ENCODE measurements around the gene ATP9A.
"Not testable (repeated sequence)": the region's sequence is repeated elsewhere in the genome, so short reads cannot be mapped to it uniquely, and the experiment has no call there.

The ATP9A gene

DNA sequence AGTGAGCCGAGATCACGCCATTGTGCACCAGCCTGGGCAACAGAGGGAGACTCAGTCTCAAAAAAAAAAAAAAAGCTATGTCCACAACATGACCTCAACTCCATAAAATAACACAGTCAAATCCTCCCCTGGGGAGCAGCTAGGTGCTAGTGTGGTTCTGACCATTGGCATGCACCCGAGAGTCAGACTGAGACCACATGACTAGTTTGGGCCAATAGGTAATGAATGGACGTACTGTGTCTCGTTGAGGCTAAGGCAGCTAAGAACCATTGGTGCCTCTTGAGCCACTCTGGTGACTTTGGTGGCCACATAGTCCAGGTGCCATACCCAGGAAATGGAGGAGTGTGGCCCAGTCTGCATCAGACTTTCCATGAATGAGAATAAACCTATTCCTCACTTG lies 40.3 kb downstream of the ATP9A start:
- no peak for DNase-seq (ENCODE audit: low read depth)

DNA sequence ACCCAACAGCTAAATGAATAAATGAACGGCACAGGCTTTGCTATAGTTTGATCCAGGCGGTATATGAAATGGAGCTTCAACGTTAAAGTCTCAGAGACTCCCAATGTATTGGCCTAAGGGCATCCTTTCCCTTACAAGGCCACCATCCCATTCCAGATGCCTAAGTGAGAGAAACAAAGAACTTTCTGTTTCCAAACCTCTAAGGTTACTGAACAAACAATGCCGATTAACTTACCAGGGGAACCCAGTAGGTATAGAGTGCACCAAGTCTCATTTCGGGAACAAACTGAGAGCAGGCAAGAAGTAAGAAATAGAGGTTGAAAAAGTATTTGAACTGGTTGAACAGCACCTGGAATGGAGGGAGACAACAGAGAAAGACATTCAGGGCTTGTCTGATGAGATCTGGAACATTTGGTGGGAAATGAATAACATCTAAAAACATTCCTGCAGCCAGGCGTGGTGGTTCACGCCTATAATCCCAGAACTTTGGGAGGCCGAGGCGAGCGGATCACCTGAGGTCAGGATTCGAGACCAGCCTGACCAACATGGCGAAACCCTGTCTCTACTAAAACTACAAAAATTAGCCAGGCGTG lies 42.5 kb downstream of the ATP9A start:
- DNase-seq (ENCODE audit: low read depth), result no peak

DNA sequence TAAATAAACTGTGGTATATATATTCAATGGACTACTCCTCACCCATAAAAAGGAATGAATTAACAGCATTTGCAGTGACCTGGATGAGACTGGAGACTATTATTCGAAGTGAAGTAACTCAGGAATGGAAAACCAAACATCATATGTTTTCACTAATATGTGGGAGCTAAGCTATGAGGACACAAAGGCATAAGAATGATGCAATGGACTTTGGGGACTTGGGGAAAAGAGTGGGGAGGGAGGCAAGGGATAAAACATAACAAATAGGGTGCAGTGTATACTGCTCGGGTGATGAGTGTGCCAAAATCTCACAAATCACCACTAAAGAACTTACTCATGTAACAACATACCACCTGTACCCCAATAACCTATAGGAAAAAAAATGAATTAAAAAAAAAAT lies 45.2 kb downstream of the ATP9A start:
- not testable (repeated sequence) for DNase-seq (ENCODE audit: low read depth)

DNA sequence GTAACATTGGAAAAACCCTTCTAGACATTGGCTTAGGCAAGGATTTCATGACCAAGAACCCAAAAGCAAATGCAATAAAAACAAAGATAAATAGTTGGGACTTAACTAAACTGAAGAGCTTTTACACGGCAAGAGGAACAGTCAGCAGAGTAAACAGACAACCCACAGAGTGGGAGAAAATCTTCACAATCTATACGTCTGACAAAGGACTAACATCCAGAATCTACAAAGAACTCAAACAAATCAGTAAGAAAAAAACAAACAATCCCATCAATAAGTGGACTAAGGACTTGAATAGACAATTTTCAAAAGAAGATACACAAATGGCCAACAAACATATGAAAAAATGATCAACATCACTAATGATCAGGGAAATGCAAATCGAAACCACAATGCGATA lies 45.9 kb downstream of the ATP9A start:
- DNase-seq (ENCODE audit: low read depth), result not testable (repeated sequence)

DNA sequence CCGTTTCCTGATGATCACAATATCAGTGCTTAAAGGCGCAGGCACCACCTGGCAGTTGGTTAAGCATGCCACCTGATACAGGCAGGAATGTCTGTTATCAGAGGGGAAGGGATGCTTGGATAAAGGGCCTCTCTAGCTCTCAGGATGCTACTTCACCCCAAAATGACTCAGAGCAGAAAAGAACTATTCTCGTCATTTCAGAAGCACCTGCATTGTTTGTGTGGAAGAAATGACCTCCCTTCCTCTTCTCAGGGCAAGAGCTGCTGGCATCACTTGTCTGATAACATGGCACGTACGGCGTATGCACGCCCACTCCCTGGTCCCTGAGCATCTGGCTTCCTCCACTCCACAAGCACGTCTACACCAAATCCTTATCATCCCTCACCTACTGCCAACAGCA lies 47.3 kb downstream of the ATP9A start:
- DNase-seq (ENCODE audit: low read depth), result no peak

DNA sequence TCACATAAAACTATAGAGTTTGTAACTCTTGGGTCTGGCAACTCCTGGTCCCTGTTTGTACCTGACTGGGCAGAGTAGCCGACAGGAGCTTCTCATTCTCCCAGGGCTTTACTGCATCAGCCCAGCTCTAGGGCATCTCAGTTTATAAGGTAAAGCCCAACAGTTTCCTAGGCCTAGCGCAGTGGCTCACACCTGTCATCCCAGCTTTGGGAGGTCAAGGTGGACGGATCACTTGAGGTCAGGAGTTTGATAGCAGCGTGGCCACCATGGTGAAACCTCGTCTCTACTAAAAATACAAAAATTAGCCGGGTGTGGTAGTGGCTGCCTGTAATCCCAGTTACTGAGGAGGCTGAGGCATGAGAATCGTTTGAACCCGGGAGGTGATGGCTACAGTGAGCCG lies 47.8 kb downstream of the ATP9A start:
- no peak for DNase-seq (ENCODE audit: low read depth)

DNA sequence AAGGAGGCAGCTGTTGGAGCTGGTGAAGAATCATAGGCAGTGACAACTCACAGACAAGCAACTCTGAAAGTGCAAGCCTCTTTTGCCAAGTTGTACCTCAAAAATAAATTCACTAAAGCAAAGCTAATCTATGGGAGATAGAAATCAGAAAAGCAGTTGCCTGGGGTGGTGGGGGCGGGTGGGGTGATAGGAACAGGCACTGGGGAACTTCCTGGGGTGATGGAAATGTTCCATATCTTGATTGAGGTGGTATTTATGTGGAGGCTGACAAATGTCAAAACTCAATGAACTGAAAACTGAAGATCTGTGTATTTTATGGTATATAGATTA lies 52.4 kb downstream of the ATP9A start:
- no peak for DNase-seq (ENCODE audit: low read depth)

DNA sequence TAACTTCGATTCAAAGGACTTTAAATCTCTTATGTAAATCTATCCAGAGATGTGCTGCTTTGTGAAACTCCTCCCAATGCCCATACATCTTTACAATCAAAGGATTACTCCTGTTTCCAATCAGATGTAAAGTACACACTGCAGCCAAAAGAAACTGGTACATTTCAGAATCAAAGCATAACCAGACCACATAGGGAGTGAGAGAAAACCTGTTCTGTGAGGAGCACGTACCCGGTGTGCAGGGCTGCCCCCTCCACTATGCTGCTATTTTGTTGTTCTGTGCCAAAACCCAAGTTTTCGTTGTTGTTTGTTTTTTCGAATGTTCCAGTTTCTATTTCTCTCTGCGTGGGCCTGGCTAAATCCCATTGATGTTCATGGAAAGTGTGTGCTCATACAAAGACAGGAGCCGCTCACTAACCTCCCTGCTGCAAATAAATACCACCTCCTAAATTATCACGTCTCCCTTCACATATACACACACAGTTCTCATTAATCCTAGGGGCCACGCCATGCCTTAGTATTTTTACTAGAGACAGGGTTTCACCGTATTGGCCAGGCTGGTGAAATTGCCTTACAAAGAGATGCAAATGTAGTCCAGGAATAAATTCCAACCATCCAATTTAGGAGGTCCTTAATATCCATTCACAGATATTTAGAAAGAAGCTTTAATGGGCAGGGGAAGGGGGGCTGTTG lies 52.9 kb downstream of the ATP9A start:
- DNase-seq (ENCODE audit: low read depth), result no peak

DNA sequence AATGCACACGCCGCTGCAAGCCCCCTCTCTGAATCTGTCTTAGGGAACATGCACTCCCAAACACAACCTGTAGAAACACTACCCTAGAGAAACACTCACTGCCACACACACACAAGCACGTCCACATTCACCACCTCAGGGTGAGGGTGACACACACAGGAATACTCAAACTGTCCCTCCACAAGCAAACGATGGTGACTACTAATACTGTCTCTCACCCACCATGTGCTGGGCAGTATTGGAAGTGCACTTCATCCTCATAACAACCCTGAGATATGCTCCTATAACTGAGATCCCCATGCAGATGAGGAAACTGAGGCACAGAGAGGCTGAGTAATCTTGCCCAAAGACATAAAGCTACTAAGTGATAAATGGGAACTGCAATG lies 55.0 kb downstream of the ATP9A start:
- no peak for DNase-seq (ENCODE audit: low read depth)

DNA sequence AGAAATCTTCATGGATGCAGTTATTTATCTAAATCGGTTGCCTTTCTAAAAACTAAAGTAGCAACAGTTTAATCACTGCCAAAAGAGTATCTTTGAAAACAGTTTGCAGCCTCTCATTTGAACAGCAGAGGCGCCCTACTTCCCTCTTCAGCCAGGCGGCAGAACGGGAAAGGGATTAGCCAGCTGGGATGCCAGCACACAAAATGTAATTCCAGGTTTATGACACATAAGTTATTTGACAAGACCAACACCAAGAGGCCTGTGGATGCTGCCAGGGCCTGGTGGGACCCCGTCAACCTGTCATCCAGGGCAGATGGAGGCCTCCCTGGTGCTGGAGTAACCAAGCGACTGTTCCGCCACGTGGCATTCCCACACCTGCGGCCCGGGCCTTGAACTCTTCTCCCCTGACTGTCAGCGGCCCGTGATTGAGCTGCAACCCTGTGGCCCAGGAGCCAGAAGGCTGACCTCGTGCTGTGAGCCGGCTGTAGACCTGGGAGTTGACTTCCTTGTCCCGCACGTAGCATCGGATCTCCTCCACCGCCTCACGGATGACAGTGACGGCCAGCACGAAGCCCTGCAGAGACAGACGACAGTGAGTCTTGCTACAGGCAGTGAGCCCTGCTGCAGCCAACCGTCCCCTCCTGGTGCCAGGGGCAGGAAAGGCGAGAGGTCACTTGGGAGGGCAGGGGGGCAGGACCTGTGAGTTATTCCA lies 55.5 kb downstream of the ATP9A start:
- DNase-seq (ENCODE audit: low read depth), result no peak

DNA sequence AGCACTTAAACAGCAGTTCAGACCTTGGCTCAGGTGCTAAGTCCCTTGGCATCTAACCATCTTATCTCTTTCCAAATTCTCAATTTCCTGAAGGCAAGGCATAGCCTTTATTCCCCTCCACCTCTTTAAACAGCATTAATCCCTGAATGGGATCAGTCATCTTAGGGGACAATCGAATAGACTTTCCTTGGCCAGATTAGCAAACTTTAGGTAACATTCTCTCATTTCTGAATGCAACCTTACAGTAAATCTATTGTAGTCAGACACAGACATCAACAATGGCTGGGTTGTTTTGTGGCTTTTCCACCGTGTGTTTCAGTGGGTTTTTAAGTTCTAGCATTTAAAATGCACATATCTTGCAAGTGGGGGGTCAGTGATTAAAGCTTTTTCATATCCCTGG lies 56.8 kb downstream of the ATP9A start:
- no peak for DNase-seq (ENCODE audit: low read depth)

DNA sequence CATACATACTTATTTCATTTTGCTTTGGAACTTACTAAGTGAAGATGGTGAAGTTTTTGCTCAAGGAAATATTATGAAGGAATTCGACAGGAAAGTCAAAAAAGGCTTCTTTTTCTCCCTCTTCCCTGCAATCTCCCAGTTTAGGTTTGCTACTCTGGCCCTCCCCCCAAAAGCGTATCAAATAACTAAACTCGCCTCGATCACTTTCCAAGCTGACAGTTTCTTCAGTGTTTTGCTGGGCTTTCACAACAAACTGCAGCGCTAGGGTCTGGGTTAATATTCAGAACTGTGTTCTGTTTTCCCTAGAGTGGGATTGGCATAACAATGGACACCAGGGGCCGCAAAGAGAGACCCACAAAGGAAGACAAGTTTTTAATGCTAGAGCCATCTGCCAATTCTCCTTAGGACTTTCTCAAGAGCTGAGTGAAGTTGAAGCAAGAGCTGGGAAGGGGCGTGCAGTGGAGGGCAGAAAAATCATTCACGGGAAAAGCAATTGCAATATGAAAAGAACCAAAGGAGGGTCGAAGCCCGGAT lies 57.8 kb downstream of the ATP9A start:
- no peak for DNase-seq (ENCODE audit: low read depth)

DNA sequence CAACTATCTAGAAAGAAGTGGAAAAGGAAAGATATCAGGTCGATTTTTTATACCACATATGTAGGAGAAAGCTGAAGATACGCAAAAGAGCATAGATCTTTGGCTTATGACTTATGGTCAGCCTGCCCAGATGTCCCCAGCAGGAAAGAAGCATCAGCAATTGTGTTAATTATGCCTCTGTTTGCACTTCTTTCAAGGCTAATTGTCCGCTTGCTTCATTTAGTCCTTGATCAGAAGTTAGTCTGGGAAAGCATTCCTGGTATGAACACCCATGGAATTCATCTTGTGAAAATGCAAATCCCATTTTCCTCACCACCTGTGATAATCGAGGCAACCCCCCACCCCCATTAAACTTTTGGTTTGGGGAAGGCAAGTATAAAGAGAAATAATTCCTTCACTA lies 62.8 kb downstream of the ATP9A start:
- DNase-seq (ENCODE audit: low read depth), result no peak

DNA sequence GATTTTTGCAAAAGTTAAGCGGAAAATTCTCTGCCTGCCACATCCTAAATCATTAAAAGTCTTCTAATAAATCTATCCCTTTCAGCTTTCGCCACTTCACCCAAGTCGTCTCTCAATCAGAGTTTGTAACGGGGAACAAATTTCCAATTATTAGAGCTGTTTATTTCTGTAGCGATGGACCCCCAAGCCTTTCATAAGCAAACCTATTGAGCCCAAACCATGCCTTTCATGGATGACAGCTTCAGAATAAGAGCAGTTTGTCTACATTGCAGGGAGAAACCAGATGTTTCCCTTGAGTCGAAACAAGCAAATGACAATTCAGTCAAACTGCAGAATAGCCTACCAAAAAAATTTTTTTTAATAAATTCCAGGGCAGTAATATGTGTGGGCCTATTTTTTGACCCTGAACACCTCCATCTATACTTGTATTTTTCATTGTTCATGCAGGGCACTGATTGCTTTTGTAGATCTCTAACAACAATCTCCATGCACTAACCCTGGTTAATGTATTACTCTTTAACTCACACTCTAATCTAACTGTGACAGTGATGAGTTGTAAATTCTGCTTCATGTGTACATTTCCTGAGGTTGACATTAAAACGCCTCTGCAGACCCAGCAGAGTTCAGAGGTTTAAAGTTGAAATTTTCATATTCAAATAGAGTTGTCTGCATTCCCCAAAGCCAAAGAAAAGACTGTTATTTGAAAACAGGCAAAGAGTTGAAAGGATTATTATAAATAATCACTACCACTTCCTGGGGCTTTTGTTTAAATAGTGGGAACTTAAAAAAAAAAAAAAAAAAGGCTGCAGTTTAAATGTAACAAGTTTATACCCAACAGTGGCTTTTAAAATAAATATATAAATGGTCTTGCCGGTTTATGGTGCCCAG lies 64.5 kb downstream of the ATP9A start:
- no peak for DNase-seq (ENCODE audit: low read depth)

DNA sequence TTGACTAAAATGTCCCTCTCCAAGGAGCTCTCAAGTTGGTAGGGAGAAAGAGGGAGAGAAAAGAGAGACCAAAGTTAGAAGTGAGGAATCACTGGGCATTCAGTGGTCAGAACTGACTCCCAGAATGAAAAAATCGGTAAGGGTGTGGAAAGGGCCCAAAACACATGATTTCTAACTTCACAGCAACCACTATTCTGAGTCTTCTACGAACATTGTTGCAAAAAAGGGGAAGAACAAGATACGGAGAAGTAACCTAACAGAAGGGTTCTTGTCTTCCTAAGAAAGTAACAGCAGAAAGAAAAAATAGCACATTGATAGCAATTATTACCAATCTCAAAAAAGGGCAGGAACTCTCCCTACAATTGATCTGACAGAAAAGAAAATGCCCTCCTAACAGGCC lies 65.6 kb downstream of the ATP9A start:
- DNase-seq (ENCODE audit: low read depth), result no peak

DNA sequence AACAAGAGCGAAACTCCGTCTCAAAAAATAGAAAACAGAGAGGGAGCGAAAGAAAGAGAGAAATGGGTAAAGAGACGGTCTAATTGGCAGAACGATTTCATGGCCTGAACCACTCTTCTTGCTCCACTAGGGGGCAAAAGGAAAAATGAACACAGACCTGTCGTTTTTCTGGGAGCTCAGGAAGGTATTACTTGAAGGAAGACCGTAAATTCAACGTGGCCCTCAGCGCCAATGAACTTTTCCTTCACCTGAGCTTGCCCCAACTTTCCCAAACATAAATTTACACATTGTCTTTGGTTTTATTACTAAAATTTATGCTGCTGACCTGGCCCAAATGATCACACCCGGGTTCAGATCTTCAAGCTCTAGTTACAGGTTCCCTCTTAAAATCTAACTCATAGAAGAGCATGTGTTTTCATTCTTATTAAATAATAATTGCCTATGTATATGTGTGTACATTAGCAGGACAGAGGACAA lies 67.3 kb downstream of the ATP9A start:
- DNase-seq (ENCODE audit: low read depth), result no peak

DNA sequence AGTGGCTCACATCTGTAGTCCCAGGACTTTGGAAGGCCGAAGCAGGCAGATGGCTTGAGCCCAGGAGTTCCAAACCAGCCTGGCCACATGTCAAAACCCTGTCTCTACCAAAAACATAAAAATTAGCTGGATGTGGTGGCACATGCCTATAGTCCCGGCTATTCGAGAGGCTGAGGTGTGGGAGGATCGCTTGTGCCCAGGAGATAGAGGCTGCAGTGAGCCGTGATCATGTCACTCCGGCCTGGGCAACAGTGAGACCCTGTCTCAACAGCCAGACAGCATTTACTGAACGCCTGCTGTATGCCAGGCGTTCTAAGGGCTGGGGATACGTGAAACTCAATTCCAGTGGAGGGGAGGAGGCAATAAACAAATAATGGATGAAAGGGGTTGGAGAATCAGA lies 69.9 kb downstream of the ATP9A start:
- DNase-seq (ENCODE audit: low read depth), result no peak

DNA sequence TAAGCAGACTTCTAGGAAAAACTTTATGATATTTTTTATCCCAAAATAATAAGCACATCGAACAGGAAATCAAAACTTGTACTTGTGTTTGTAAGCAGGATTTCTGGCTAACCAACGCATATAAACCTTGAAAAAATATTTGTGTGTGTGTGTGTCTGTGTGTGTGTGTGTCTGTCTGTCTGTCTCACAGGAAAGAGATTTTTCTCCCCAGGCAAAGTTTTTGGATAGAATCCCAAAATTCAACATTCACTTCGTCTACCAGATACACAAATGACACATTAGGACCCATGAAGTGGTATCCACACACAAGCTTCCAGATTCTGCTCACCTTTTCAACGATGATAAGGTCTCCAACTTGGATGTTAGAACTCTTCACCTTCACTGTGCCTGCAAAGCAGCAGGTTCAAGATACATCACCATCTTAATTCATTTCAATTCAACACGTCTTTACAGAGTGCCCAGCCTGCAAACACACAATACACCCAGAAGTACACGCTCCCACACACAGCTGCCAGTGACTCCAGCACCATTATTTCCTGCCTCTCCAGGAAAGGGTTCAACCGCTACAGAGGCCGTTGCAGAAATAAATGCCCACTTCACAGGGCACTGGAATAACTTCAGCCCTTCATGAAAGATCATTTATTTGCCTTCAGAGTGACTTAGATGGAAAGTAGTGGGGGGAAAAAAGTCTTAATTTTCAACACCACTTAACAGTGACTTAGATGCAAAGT lies 70.9 kb downstream of the ATP9A start:
- DNase-seq (ENCODE audit: low read depth), result no peak

DNA sequence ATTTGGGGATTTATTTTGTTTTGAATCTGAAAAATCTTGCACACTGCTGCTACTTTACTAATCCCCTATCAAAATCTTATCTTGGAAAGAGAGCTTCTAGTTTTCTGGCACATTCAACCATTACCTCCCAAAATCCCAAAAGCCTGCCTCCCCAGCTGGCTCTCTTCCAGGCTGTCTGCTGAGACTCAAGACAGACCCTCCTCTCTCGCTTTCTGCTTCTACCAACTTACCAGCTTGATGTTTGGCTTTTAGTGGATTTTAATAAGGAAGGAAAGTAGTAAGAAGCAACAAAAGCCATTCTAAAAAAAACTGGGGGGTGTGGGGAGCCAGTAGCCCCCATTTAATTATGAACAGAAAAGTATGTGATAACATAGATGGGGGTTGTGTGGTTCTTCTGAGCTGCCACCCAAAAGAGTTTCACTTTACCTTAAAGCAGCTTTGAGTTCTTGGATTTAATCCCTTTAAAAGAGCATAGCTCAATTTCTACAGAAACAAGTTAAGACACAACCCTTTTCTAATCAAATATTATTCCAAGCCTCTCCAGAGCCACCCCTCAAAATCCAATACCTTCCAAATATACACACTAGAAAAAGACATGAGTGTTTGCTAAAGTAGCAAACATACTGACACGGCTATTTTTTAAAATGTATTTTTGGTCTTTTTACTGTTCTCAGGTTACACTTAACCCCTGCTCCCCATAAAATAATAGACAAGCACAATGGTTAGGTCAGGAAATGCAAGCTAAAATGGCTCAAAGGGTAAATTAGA lies 71.7 kb downstream of the ATP9A start:
- DNase-seq (ENCODE audit: low read depth), result no peak

DNA sequence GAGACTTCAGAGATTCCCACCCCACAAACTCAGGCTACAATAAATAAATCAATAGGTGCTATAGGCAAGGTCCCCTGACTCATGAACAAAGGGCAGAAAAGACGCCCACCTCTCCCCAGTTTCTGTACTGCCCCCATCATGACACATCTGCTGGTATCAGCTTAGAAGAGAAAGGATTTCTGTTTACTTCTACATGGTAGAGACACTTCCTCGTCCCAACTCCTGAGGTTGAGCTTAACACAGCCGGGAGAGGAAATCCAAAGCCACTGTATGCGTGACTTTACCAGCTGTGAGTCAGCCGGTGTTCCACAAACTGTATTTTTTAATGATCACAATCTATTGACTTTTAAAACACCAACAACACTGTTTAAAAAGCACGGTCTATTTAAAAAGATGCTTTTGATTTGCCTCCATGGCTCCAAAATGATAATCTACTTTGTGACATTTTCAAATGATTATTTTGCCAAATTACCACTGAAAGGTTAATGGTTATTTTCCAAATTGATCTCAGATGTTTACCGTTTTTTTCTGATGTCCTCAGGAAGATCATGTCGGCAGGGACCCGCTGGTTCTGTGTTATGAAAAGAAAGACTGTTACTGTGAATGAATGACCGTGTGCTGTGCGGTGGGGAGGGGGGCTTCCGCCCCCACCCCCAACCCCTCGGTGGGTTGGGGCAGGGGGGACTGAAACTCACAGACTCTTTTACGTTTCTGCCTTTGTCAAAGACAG lies 72.5 kb downstream of the ATP9A start:
- no peak for DNase-seq (ENCODE audit: low read depth)
